Peyer's patch (tissue), 4 donors: ENCODE results near the gene TBCC. TPM values are rescaled to one million over a fixed set of nuclear protein-coding genes. Genes with fewer than 3 reads are reported as not detected.

Experiments used
- DNase-seq, 3 donors: peaks; one replicate each; pipeline ENCODE4 v3.0.0-alpha.2; 2017 to 2019
- H3K27ac ChIP-seq, 4 donors: fragments of 200-600 bp; sonication (generic); one replicate each; pipeline ENCODE4 v1.5.1; 2016 to 2019
- H3K27me3 ChIP-seq, 2 donors: fragments of 200-600 bp; sonication (generic); one replicate each; pipeline ENCODE4 v1.5.1; 2019
- H3K36me3 ChIP-seq, 3 donors: fragments of 200-600 bp; sonication (generic); one replicate each; pipeline ENCODE4 v1.5.1; 2016 to 2019
- H3K4me1 ChIP-seq, 4 donors: fragments of 200-600 bp; sonication (generic); one replicate each; pipeline ENCODE4 v1.5.1; 2016 to 2019
- H3K4me3 ChIP-seq, 4 donors: fragments of 200-600 bp; sonication (generic); 1 replicate in 3 of 4; 2 replicates in 1 of 4; pipeline ENCODE4 v1.5.1; 2016 to 2019; ENCODE audit warnings: mild to moderate bottlenecking in 1 of 4
- H3K9me3 ChIP-seq, 4 donors: fragments of 200-600 bp; sonication (generic); one replicate each; pipeline ENCODE4 v1.5.1; 2016 to 2019; ENCODE audit warnings: mild to moderate bottlenecking in 1 of 4
- POLR2A ChIP-seq, 2 donors: fragments of 450-650 bp; IDR thresholded peaks; one replicate each; pipeline ENCODE4 v1.5.1; 2017; ENCODE audit warnings: antibody characterized with exemption in 2 of 2, mild to moderate bottlenecking in 2 of 2, moderate library complexity in 2 of 2
- total RNA-seq, 4 donors: library from RNA; depleted of rRNA; stranded (reverse); fragments of >200 nt; gene quantifications; one replicate each; pipeline ENCODE4 v1.1.0, GENCODE V29; 2016
- TF ChIP-seq, protein P1 (sequence below), 6 experiments: fragments of 450-650 bp in 4 of 6; fragments of 200-600 bp in 2 of 6; sonication (generic) in 1 of 6; IDR thresholded peaks; one replicate each; pipeline ENCODE4 v1.5.1; 2017 to 2019; ENCODE audit warnings: antibody characterized with exemption in 6 of 6, mild to moderate bottlenecking in 3 of 6, moderate library complexity in 1 of 6

TBCC gene
- total RNA-seq, 4 donors from 2014 or later = 23.1 to 36.4 (median 30.7) TPM

DNA sequence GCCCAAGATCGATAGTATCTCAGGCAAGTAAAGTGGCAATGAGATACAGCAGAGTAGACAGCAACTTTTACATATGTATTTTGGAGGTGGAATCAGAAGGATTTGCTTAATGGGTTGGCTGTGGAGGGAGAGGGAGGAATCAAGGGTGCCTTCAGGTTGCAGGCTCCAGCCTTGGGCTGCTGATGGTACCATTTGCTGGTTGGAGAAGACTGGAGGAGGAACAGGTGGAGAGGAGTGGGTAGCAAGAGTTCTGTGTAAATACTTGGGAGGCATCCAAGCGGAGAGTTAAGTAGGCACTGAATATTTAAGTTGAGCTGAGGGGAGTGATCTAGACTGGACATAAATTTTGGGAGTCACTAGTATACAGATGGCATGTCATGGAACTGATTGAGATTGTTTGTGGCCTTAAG is 41.2 kb upstream of the TBCC start:
- peaks cover 0 to 44% (median 4%) of the 10 kb centered on the region in 4 donors for H3K4me1 ChIP-seq
- no peak overlapping the region for H3K27ac ChIP-seq
- no peak for TF ChIP-seq POLR2A (IDR thresholded peaks at IDR 0.05)
- TF ChIP-seq, protein P1, sequence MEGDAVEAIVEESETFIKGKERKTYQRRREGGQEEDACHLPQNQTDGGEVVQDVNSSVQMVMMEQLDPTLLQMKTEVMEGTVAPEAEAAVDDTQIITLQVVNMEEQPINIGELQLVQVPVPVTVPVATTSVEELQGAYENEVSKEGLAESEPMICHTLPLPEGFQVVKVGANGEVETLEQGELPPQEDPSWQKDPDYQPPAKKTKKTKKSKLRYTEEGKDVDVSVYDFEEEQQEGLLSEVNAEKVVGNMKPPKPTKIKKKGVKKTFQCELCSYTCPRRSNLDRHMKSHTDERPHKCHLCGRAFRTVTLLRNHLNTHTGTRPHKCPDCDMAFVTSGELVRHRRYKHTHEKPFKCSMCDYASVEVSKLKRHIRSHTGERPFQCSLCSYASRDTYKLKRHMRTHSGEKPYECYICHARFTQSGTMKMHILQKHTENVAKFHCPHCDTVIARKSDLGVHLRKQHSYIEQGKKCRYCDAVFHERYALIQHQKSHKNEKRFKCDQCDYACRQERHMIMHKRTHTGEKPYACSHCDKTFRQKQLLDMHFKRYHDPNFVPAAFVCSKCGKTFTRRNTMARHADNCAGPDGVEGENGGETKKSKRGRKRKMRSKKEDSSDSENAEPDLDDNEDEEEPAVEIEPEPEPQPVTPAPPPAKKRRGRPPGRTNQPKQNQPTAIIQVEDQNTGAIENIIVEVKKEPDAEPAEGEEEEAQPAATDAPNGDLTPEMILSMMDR (IDR thresholded peaks at IDR 0.05) = no peak
- DNase-seq = no peak
- H3K9me3 ChIP-seq = no peaks in the 10 kb centered on the region
- H3K36me3 ChIP-seq = no peaks in the 10 kb centered on the region
- H3K4me3 ChIP-seq = no peak overlapping the region
- no peaks in the 10 kb centered on the region for H3K27me3 ChIP-seq

DNA sequence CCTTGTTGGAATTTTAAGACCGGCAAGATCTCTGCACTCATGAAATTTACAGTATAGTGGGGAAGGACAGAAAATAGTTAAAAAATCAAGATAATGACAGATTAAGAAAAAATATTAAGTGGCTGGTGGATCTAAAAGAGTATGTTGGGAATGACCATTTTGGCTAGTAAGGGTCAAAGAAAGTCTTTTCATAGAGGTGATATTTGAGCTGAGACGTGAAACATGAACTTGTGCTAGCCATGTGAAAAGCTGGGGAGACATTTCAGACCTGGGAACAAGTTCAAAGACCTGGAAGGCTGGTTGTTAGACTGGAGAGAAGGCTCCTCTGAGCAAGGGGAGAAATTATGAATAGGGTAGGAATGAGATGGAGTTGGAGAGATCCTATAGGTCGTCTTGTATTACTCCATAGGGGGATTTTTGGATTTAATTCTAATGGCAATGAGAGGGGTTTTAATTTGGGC is 40.7 kb upstream of the TBCC start:
- no peaks in the 10 kb centered on the region for H3K36me3 ChIP-seq
- no peak overlapping the region for H3K27ac ChIP-seq
- H3K27me3 ChIP-seq = no peaks in the 10 kb centered on the region
- H3K4me1 ChIP-seq = peaks cover 0 to 44% (median 4%) of the 10 kb centered on the region in 4 donors
- no peak for DNase-seq
- TF ChIP-seq, protein P1 (IDR thresholded peaks at IDR 0.05) = no peak
- TF ChIP-seq POLR2A (IDR thresholded peaks at IDR 0.05) = no peak
- no peak overlapping the region for H3K4me3 ChIP-seq
- no peaks in the 10 kb centered on the region for H3K9me3 ChIP-seq

DNA sequence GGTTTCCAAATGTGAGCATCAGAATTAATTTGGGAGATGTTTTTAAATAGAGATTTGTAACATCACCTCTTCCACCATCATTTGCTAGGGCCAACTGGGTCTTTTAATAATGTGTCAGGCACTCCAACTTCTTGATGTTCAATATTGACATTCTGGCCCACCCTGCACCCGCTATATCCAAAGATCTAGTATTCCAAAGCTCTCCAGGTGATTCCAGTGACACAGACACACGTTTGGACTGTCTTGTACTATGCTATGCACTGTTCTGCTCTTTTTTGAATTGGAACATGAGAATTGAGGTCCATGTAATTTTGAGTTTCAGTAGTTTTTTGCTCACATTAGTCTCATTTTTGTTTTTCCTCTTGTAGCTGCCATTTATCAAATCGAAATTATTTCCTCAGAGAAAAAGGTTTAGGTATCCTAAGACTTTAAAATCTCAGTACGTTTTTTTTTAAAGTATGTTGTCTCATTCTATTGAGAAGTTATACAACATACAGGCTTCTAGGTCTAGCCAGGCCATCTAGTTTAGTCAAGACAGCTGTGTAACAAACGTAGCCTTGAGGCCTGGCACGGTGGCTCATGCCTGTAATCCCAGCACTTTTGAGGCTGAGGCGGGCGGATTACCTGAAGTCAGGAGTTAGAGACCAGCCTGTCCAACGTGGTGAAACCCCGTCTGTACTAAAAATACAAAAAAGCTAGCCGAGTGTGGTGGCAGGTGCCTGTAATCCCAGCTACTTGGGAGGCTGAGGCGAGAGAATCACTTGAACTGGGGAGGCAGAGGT is 39.0 kb upstream of the TBCC start:
- peak overlapping the region; percentile 78 to 100 (median 94) for H3K4me3 ChIP-seq
- no peaks in the 10 kb centered on the region for H3K27me3 ChIP-seq
- H3K4me1 ChIP-seq = peaks cover 0 to 51% (median 4%) of the 10 kb centered on the region in 4 donors
- H3K9me3 ChIP-seq = no peaks in the 10 kb centered on the region
- TF ChIP-seq POLR2A (IDR thresholded peaks at IDR 0.05) = no peak
- TF ChIP-seq, protein P1 (IDR thresholded peaks at IDR 0.05) = no peak
- H3K27ac ChIP-seq = peak overlapping the region; percentile 98 to 100 (median 100)
- no peaks in the 10 kb centered on the region for H3K36me3 ChIP-seq
- DNase-seq = no peak

DNA sequence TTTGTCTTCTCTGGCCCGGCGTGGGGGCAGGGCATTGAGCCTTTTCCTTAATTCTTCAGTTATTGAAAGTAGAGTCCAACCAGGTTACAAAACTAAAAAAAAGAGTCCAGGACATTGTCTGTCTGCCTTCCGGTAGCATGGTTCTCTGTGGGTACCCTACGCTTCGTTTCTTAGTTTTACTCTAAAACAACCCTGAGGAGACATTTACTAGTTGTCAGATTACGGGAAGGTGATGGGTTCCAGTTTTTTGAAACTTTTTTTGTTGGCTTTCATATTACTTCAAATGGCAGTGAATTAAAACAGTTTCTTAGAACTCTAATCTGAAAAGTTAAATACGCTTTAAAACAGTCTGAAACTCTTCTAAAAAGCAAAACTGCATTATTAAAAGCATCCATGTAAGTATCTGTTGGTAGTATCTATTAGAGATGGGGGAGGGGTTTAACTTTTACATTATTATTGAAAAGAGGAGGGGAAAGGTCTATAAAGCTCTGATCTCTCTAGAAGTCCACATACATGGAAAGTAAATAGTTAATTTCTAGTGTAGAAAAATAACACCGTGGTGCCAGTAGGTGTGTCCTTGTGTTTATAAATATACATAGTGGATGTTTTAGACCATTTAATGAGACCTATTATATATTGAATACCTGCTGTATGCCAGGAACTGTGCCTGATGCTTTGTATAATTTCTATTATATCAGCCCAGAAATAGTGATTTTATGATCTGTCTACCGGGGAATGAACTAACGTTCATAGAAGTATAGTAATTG is 38.2 kb upstream of the TBCC start:
- peak in 1 of 3 donors; percentile 59 for DNase-seq
- Histone ChIP-seq H3K36me3 (no peaks in the 10 kb centered on the region), H3K9me3 (no peaks in the 10 kb centered on the region), H3K27ac (peak overlapping the region; percentile 98 to 100 (median 100)), H3K4me3 (peak overlapping the region; percentile 78 to 100 (median 94)), H3K27me3 (no peaks in the 10 kb centered on the region), H3K4me1 (peaks cover 0 to 45% (median 4%) of the 10 kb centered on the region in 4 donors)
- TF ChIP-seq, protein P1 (IDR thresholded peaks at IDR 0.05) = no peak
- no peak for TF ChIP-seq POLR2A (IDR thresholded peaks at IDR 0.05)

DNA sequence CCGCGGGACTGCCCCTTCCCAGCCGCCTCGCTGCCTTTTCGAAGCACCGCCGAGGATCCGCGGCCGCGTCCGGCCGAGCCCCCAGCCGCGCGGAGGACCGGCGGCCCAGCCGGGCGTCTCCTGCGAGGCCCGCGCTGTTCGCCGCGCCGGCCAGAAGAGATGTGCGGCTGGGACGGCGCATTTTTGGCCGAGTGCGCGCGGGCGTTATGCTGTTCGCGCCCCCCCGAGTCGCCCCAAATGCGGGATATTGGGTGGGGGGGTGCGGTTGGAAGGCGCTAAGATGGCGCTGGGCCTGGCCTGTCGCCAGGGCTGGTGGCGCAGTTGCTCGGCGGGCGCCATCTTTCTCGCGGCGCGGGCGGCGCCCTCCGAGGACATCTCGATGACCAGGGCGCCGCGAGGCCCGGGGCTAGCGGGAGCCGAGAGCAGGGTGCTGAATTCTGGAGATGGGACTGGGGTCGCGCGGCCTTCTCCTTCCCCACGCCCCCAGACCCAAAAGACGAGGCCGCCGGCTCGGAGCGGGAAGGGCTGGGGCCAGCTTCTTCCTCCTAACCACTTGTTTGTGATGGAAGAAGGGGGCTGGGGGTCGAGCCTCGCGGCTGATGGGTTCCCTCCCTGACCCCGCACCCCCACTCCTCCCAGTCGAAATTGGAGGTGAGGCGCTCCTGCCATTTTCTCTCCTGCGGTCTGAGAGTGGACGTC is 37.4 kb upstream of the TBCC start:
- TF ChIP-seq POLR2A (IDR thresholded peaks at IDR 0.05) = peak in 1 of 2 donors; percentile 26
- TF ChIP-seq, protein P1 (IDR thresholded peaks at IDR 0.05) = no peak
- H3K4me1 ChIP-seq = peaks cover 0 to 37% (median 4%) of the 10 kb centered on the region in 4 donors
- peak overlapping the region; percentile 78 to 100 (median 94) for H3K4me3 ChIP-seq
- peak overlapping the region; percentile 98 to 100 (median 100) for H3K27ac ChIP-seq
- no peaks in the 10 kb centered on the region for H3K36me3 ChIP-seq
- H3K9me3 ChIP-seq = no peaks in the 10 kb centered on the region
- DNase-seq = peak; percentile 68 to 87 (median 86)
- no peaks in the 10 kb centered on the region for H3K27me3 ChIP-seq
